ENCODE measurements around the gene SYT12.
A peak's percentile ranks its signal among the peaks of the same experiment; 100 is the strongest.

Gene SYT12

DNA sequence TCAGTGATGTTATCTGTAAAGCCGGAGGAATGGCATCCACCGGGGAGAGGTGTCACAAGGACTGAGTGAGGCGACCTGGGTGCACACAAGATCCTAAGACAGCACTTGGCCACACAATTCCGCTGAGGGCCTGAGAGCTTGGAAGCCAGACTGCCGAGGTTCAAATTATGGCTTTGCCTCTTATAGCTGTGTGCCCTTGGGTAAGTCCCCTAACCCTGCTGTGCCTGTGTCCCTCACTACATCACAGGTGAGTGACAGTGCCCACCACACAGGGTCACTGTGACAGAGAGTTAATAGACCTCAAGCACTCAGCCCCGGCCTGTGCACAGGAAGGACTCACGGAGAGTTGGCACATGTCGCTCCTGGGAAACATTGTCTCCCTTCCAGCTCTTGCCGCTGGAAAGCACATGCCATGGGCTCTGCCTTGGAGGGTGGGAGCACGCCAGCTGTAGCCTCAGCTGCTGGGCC, 34.3 kb downstream of the SYT12 start:
- peak overlapping the region; percentile 49 for H3K4me3 ChIP-seq (ENCODE audit: low read depth, low read length)
- in situ Hi-C loops (cut with HindIII; ENCODE audit: low sequenced_read_pairs), result no loop called here
- TF ChIP-seq, protein P1, sequence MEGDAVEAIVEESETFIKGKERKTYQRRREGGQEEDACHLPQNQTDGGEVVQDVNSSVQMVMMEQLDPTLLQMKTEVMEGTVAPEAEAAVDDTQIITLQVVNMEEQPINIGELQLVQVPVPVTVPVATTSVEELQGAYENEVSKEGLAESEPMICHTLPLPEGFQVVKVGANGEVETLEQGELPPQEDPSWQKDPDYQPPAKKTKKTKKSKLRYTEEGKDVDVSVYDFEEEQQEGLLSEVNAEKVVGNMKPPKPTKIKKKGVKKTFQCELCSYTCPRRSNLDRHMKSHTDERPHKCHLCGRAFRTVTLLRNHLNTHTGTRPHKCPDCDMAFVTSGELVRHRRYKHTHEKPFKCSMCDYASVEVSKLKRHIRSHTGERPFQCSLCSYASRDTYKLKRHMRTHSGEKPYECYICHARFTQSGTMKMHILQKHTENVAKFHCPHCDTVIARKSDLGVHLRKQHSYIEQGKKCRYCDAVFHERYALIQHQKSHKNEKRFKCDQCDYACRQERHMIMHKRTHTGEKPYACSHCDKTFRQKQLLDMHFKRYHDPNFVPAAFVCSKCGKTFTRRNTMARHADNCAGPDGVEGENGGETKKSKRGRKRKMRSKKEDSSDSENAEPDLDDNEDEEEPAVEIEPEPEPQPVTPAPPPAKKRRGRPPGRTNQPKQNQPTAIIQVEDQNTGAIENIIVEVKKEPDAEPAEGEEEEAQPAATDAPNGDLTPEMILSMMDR (IDR thresholded peaks at IDR 0.05; ENCODE audit: low read depth, low read length, missing control alignments), result no peak

GRCh38 chr11:67058506-67058905, 35.6 kb downstream of the SYT12 start:
- TF ChIP-seq, protein P1 (IDR thresholded peaks at IDR 0.05; ENCODE audit: low read depth, low read length, missing control alignments), result no peak
- no peak for DNase-seq (ENCODE audit: low read depth)
- in situ Hi-C loops (cut with HindIII; ENCODE audit: low sequenced_read_pairs), result no loop called here
- H3K4me3 ChIP-seq (ENCODE audit: low read depth, low read length), result no peak overlapping the region

More for the DNA sequence above, 34.3 kb downstream of the SYT12 start:
- DNase-seq (ENCODE audit: low read depth), result no peak

DNA sequence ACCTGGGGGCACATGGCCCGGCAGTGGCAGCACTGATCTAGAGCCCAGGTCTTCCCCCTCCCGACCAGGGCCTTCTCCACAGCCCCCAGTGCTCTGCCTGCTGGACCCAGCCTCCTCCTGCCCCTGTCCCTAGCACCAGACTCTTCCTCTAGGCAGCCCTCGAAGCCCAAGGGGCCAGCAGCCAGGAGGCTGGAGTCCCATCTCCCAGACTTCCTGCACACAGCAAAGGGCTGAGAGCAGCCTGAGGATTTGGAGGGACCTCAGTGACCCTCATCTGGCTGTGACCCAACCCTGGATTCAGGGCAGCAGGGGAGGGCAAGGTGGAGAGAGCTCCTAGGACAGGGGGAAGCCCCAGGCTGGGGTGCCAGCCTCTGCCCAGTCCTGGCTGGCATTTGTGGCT, 36.7 kb downstream of the SYT12 start:
- no peak overlapping the region for H3K4me3 ChIP-seq (ENCODE audit: low read depth, low read length)
- DNase-seq (ENCODE audit: low read depth), result no peak
- in situ Hi-C loops (cut with HindIII; ENCODE audit: low sequenced_read_pairs), result no loop called here
- TF ChIP-seq, protein P1 (IDR thresholded peaks at IDR 0.05; ENCODE audit: low read depth, low read length, missing control alignments), result no peak

DNA sequence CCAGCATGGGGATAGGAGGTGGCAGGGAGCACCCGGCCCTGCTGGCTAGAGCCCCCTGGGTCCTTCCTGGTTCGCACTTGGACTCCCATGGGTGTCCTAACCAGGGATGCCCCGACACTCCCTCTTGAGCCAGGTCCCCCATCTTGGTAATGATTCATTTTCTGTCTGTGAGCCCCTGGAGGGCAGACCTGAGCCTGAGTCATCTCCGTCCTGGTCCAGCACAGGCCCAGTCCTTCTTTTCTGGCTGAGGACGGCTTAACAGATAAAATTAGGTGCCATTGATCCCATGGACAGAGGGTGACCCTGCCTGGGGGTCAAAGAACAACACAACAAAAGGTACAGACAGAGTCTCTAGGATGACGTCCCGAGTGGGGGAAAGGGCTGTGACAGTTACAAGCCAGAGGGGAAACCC, 37.2 kb downstream of the SYT12 start:
- TF ChIP-seq, protein P1 (IDR thresholded peaks at IDR 0.05; ENCODE audit: low read depth, low read length, missing control alignments), result no peak
- H3K4me3 ChIP-seq (ENCODE audit: low read depth, low read length), result no peak overlapping the region
- in situ Hi-C loops (cut with HindIII; ENCODE audit: low sequenced_read_pairs), result no loop called here
- no peak for DNase-seq (ENCODE audit: low read depth)

GRCh38 chr11:67062526-67063373, 39.8 kb downstream of the SYT12 start:
- TF ChIP-seq, protein P1 (IDR thresholded peaks at IDR 0.05; ENCODE audit: low read depth, low read length, missing control alignments), result no peak
- in situ Hi-C loops (cut with HindIII; ENCODE audit: low sequenced_read_pairs), result no loop called here
- no peak overlapping the region for H3K4me3 ChIP-seq (ENCODE audit: low read depth, low read length)
- no peak for DNase-seq (ENCODE audit: low read depth)

DNA sequence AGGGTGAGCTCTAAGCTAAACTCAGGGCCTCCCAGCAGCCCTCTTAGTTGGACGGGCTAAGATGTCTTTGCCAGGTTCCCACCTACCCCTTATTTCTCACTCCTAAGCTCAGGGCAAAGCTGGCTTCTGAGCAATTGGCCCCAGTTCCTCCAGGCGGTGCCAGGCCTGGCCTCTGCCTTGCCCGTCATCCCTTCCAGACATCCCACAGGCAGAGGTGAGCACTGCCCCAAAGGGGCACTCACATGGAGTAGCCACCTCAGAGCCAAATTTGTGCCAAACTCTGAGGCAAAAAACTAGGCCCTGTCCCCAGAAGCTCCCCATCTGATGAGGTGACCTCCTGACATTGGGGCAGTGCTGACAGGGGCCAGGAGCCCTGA, 43.4 kb downstream of the SYT12 start:
- TF ChIP-seq, protein P1 (IDR thresholded peaks at IDR 0.05; ENCODE audit: low read depth, low read length, missing control alignments), result no peak
- in situ Hi-C loops (cut with HindIII; ENCODE audit: low sequenced_read_pairs), result no loop called here
- no peak overlapping the region for H3K4me3 ChIP-seq (ENCODE audit: low read depth, low read length)
- DNase-seq (ENCODE audit: low read depth), result no peak
